Loucy (cell line): ENCODE data around the gene MPZL3.

ENCODE experiments used
- H2AFZ ChIP-seq: fragments of 200-600 bp; sonication (generic); 2 replicates; pipeline ENCODE4 v1.6.0; 2016; ENCODE audit warnings: antibody characterized with exemption, mild to moderate bottlenecking, low read length, moderate library complexity
- H3F3A ChIP-seq: fragments of 200-600 bp; 2 replicates; pipeline ENCODE4 v1.6.0; 2016; ENCODE audit warnings: antibody characterized with exemption, low read depth, mild to moderate bottlenecking
- H3K27me3 ChIP-seq: fragments of 200-600 bp; sonication (generic); 2 replicates; pipeline ENCODE4 v1.6.1; 2014; ENCODE audit warnings: low read length, mild to moderate bottlenecking; ENCODE audit not compliant: insufficient read depth, poor library complexity, severe bottlenecking
- H3K36me3 ChIP-seq: fragments of 200-600 bp; sonication (generic); 2 replicates; pipeline ENCODE4 v1.6.1; 2016; ENCODE audit warnings: low read length; ENCODE audit not compliant: insufficient read depth
- H3K4me1 ChIP-seq: fragments of 200-600 bp; sonication (generic); 2 replicates; pipeline ENCODE4 v1.5.1; 2014; ENCODE audit warnings: low read length, mild to moderate bottlenecking; ENCODE audit not compliant: insufficient read depth, poor library complexity, severe bottlenecking
- H3K4me2 ChIP-seq: fragments of 200-600 bp; sonication (generic); 2 replicates; pipeline ENCODE4 v1.6.0; 2014; ENCODE audit warnings: antibody characterized with exemption, low read length, low read depth, mild to moderate bottlenecking; ENCODE audit not compliant: poor library complexity, severe bottlenecking
- H3K4me3 ChIP-seq: fragments of 200-600 bp; sonication (generic); 2 replicates; pipeline ENCODE4 v1.5.1; 2014; ENCODE audit warnings: low read length, mild to moderate bottlenecking, mixed read lengths; ENCODE audit not compliant: poor library complexity, severe bottlenecking
- H3K79me2 ChIP-seq: fragments of 200-600 bp; sonication (generic); 2 replicates; pipeline ENCODE4 v1.6.1; 2014; ENCODE audit warnings: low read length; ENCODE audit not compliant: insufficient read depth
- H3K9ac ChIP-seq: fragments of 200-600 bp; sonication (generic); 2 replicates; pipeline ENCODE4 v1.6.0; 2014; ENCODE audit warnings: mild to moderate bottlenecking, low read depth, low read length, moderate library complexity; ENCODE audit not compliant: poor library complexity, severe bottlenecking
- H3K9me2 ChIP-seq: fragments of 200-600 bp; sonication (generic); replicated peaks from 2 replicates; pipeline ENCODE4 v1.6.1; 2016; ENCODE audit warnings: low read depth, low read length, mixed read lengths
- H3K9me3 ChIP-seq: fragments of 200-600 bp; sonication (generic); 2 replicates; pipeline ENCODE4 v1.6.1; 2014; ENCODE audit warnings: mild to moderate bottlenecking, antibody characterized with exemption, low read length, low read depth; ENCODE audit not compliant: insufficient read depth
- H4K20me1 ChIP-seq: fragments of 200-600 bp; sonication (generic); 2 replicates; pipeline ENCODE4 v1.6.0; 2014; ENCODE audit warnings: antibody characterized with exemption, low read length, mild to moderate bottlenecking; ENCODE audit not compliant: insufficient read depth, poor library complexity, severe bottlenecking
- EZH2phosphoT487 ChIP-seq: fragments of 200-600 bp; IDR thresholded peaks from 2 replicates; pipeline ENCODE4 v1.6.1; 2018; ENCODE audit warnings: antibody characterized with exemption, mild to moderate bottlenecking, moderate library complexity, borderline replicate concordance
- TF ChIP-seq, protein P1 (sequence below): fragments of 200-600 bp; sonication (generic); conservative IDR thresholded peaks from 2 replicates; pipeline ENCODE4 v1.5.1; 2014; ENCODE audit warnings: mild to moderate bottlenecking, antibody characterized with exemption, low read length

The MPZL3 gene

DNA sequence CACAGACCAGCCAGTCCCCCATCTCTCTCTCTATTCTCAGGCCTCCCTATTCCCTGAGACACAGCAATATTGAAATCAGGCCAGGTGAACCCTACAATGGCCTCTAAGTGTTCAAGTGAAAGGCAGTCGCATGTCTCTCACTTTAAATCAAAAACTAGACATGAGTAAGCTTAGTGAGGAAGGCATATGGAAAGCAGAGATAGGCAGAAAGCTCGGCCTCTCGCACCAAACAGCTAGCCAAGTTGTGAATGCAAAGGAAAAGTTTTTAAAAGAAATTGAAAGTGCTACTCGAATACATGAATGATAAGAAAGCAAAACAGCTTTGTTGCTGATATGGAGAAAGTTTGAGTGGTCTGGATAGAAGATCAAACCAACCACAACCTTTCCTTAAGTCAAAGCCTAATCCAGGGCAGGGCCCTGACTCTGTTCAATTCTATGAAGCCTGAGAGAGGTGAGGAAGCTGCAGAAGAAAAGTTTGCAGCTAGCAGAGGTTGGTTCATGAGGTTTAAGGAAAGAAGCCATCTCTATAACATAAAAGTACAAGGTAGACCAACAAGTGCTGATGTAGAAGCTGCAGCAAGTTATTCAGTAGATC lies 31.7 kb upstream of the MPZL3 start:
- Histone ChIP-seq H4K20me1 (no peaks in the 10 kb centered on the region), H3K4me3 (no peak overlapping the region), H3K27me3 (no peaks in the 10 kb centered on the region), H3K79me2 (no peaks in the 10 kb centered on the region), H2AFZ (no peak overlapping the region), H3K9me2 (no peaks in the 10 kb centered on the region), H3F3A (no peaks in the 10 kb centered on the region), H3K36me3 (no peaks in the 10 kb centered on the region), H3K9ac (no peak overlapping the region), H3K4me2 (no peak overlapping the region), H3K9me3 (no peaks in the 10 kb centered on the region), H3K4me1 (peaks cover 8% of the 10 kb centered on the region)
- TF ChIP-seq, protein P1, sequence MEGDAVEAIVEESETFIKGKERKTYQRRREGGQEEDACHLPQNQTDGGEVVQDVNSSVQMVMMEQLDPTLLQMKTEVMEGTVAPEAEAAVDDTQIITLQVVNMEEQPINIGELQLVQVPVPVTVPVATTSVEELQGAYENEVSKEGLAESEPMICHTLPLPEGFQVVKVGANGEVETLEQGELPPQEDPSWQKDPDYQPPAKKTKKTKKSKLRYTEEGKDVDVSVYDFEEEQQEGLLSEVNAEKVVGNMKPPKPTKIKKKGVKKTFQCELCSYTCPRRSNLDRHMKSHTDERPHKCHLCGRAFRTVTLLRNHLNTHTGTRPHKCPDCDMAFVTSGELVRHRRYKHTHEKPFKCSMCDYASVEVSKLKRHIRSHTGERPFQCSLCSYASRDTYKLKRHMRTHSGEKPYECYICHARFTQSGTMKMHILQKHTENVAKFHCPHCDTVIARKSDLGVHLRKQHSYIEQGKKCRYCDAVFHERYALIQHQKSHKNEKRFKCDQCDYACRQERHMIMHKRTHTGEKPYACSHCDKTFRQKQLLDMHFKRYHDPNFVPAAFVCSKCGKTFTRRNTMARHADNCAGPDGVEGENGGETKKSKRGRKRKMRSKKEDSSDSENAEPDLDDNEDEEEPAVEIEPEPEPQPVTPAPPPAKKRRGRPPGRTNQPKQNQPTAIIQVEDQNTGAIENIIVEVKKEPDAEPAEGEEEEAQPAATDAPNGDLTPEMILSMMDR = no peak
- no peak for TF ChIP-seq EZH2phosphoT487

DNA sequence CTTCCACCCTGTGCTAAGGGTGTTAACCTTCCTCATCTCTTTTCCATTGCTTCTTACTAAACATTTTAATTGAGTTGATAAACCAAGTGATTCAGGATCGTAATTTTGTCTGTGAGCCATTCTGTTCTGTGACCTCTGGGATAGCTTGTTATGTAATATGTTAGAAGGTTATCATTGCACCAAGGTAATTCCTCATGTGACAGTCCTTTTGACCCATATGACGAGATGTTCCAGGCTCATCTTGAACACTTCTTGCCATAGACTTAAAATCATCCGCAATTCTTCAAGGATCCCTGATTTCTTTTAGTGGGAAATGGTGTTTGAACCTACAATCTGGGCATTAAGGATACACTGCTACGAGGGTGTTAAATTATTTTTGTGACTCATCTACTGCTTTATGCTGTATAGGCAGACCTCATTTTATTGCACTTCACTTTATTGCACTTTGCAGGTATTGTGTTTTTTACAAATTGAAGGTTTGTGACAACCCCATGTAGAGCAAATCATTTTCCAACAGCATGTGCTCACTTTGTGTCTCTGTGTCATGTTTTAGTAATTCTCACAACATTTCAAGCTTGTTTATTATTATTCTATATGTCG lies 31.0 kb upstream of the MPZL3 start:
- H3K79me2 ChIP-seq = no peaks in the 10 kb centered on the region
- no peak for TF ChIP-seq EZH2phosphoT487
- TF ChIP-seq, protein P1 = no peak

GRCh38 chr11:118282606-118283005 lies 30.4 kb upstream of the MPZL3 start:
- peaks cover 8% of the 10 kb centered on the region for H3K4me1 ChIP-seq
- H3K79me2 ChIP-seq = no peaks in the 10 kb centered on the region
- no peaks in the 10 kb centered on the region for H3K9me2 ChIP-seq
- no peak overlapping the region for H2AFZ ChIP-seq
- no peak overlapping the region for H3K9ac ChIP-seq
- no peak overlapping the region for H3K4me2 ChIP-seq
- H3K27me3 ChIP-seq = no peaks in the 10 kb centered on the region
- no peaks in the 10 kb centered on the region for H4K20me1 ChIP-seq
- H3K36me3 ChIP-seq = no peaks in the 10 kb centered on the region
- no peak overlapping the region for H3K4me3 ChIP-seq
- TF ChIP-seq EZH2phosphoT487 = no peak
- TF ChIP-seq, protein P1 = no peak
- no peaks in the 10 kb centered on the region for H3K9me3 ChIP-seq
- no peaks in the 10 kb centered on the region for H3F3A ChIP-seq

More for the DNA sequence above, 31.0 kb upstream of the MPZL3 start:
- H3K36me3 ChIP-seq = no peaks in the 10 kb centered on the region
- H4K20me1 ChIP-seq = no peaks in the 10 kb centered on the region
- peaks cover 8% of the 10 kb centered on the region for H3K4me1 ChIP-seq
- H3K27me3 ChIP-seq = no peaks in the 10 kb centered on the region
- H3K9me3 ChIP-seq = no peaks in the 10 kb centered on the region
- no peaks in the 10 kb centered on the region for H3K9me2 ChIP-seq
- H3F3A ChIP-seq = no peaks in the 10 kb centered on the region
- H3K9ac ChIP-seq = no peak overlapping the region
- H3K4me2 ChIP-seq = no peak overlapping the region
- no peak overlapping the region for H3K4me3 ChIP-seq
- no peak overlapping the region for H2AFZ ChIP-seq
